ENCODE data around the gene FRMPD4.
A peak's percentile ranks its signal among the peaks of the same experiment; 100 is the strongest.

Gene FRMPD4

DNA sequence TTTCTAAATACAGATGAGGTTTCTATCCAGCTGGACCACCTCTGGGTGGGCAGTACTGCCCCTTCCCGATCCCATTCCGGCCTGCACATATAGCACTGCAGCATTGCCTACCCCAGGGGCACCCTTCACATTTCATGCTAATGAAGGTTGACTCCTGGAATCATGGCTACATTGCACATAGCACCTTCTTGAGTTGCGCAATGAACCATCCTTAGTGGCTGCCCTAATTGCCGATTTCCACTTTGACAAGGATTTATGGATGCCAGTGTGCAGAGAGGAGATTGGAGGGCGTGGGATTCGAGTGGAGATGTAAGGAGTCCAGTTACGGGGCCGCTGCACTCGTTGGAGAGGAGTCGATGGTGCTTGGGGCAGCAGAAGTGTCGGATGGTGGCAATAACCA is 229.0 kb downstream of the FRMPD4 start:
- no peak for DNase-seq (ENCODE audit: low read depth)

DNA sequence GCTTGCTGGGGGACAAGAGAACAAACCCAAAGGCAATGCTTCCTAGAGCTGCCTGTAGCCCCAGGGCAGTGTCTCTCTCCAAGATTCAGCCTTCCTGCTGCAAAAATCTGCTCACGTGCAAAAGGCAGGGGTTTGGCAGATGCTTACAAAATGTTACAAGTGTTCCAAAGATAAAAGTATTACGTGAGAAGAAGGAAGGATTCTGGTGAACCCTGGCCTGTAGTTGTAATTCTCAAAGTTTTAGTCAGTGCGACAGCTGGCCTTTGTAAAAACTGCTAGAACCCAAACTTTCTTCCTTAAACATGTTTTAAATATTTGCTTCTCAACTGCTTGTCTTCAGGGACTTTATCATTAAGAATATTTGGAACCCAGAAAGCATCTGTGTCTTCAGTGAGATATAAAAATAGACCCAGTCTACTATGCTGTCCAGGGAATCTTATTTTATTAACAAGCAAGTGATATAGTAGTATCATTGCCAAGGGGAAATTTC is 232.3 kb downstream of the FRMPD4 start:
- DNase-seq (ENCODE audit: low read depth) = peak; percentile 82

- DNase-seq (ENCODE audit: low read depth) = no peak
These were observed 233.8 kb downstream of the FRMPD4 start for GRCh38 chrX:12372111-12372510.

GRCh38 chrX:12374286-12374685 is 236.0 kb downstream of the FRMPD4 start:
- no peak for DNase-seq (ENCODE audit: low read depth)

- DNase-seq (ENCODE audit: low read depth) = no peak
These were observed 240.0 kb downstream of the FRMPD4 start for GRCh38 chrX:12378253-12378652.

DNA sequence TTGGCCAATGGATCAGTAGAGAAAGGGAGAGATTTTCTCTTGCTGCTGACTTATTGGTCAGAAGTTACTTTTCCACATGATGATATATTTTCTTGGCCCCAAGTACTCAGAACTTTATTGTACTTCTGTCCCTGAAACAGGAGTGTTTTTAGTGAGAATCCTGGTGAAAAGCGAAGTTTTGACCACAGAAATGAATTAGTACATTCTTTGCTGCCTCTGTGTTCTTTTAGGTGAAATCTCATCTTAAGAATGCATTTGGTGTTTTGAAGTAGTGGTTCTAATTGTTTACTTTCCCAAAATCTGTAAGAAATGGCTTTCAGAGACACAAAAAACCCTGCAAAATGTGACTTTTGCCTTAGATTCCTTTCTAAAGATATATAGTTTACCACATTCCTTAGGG is 240.4 kb downstream of the FRMPD4 start:
- no peak for DNase-seq (ENCODE audit: low read depth)

- no peak for DNase-seq (ENCODE audit: low read depth)
These were observed 241.4 kb downstream of the FRMPD4 start for GRCh38 chrX:12379671-12380070.

DNA sequence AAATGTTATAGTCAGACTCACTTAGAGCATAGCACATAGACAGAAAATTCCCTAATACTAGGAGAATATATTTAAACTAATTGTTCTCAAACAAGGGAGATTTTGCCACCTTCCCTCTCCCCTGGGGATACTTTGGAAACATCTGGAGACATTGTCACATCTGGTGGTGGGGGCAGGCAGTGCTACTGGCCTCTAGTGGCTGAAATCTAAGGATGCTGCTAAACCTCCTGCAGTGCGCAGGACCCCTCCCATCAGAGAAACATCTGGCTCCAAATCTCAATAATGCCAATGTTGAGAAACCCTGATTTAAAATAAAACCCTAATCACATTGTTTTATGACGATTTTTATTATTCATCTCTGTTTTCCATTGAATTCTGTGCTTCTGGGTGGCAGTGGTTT is 244.9 kb downstream of the FRMPD4 start:
- DNase-seq (ENCODE audit: low read depth) = no peak

- DNase-seq (ENCODE audit: low read depth) = peak; percentile 49
These were observed 252.0 kb downstream of the FRMPD4 start for GRCh38 chrX:12390301-12390700.

GRCh38 chrX:12396584-12396983 is 258.3 kb downstream of the FRMPD4 start:
- no peak for DNase-seq (ENCODE audit: low read depth)

- no peak for DNase-seq (ENCODE audit: low read depth)
These were observed 261.9 kb downstream of the FRMPD4 start for GRCh38 chrX:12400218-12400617.

- DNase-seq (ENCODE audit: low read depth) = no peak
These were observed 263.0 kb downstream of the FRMPD4 start for GRCh38 chrX:12401252-12401651.

DNA sequence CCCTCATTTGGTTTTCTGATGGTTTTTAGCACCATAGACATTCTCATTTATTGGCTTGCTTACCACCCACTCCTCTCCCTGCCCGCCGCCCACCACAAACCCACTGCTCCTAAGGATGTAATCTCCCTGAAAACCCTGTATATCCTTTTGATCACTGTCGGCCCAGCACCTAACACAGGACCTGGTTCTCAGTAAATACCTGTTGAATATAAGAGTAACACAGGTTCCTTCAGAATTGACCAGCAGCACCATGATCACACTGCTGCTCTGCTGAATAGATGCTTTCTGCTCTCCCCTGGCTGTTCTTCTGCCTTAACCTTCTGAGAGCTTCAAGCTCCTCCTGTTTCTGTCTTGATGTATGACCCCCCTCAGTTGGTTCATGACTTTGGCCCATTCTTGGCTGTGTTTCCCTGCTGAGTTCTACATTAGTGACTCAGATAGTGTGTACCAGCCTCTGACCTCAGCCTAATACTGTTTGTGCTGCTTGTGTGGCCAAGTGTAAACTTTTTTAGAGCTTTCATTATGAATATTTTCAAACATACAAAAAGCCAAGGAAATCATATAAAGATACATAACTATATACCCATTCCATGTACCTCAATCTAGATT is 265.3 kb downstream of the FRMPD4 start:
- no peak for DNase-seq (ENCODE audit: low read depth)

DNA sequence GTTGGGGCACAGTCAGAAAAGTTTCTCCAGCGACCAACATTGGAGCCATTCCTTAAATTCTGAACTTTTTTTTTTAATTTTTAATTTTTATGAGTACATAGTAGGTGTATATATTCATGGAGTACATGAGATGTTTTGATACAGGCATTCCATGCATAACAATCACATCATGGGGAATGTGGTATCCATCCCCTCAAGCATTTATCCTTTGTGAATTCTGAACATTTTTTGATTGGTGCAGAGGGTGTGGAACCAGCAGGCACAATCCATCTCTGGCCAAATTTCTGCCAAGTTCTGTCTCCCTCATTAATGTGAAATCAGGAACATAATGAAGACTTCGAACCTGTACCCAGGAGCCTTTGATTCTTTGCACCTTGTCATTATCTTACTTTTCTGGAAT is 267.0 kb downstream of the FRMPD4 start:
- no peak for DNase-seq (ENCODE audit: low read depth)

DNA sequence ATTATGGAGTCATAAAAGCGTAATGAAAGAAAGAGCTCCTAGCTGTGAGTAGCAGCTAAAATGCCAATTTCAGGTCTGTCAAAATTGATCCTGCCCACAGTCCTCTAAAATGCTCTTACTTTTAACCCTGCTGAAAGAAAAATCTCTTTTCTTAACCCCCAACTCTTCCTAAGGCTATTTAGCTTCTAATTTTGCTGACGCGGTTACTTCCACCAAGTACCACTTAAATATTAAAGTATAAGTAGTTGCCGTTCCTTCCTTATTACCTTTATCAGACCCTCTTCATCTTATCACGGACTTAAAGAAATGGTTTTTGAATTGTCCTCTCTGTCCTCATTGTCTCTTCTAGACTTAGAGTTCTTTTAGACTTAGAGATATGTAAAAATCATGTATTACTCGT is 272.2 kb downstream of the FRMPD4 start:
- no peak for DNase-seq (ENCODE audit: low read depth)

DNA sequence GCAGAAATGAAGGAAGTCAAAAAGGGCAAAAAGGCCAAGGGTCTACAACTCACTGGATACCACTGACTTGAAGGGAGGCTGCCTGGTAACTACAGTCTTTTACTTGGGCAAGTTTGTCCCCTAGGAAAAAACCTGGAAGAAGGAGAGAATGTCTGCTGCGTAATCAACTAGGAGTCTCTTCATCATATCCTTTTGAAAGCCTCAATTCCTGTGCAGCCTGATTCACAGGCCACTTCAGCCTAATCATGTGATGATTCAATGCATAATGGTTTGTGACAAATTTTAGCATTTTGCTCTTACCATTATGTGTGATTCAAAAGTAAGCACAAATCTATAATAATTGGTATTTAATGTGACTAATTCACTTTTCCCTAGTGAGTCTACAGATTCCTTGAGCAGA is 273.6 kb downstream of the FRMPD4 start:
- no peak for DNase-seq (ENCODE audit: low read depth)

GRCh38 chrX:12412561-12412960 is 274.3 kb downstream of the FRMPD4 start:
- DNase-seq (ENCODE audit: low read depth) = no peak

DNA sequence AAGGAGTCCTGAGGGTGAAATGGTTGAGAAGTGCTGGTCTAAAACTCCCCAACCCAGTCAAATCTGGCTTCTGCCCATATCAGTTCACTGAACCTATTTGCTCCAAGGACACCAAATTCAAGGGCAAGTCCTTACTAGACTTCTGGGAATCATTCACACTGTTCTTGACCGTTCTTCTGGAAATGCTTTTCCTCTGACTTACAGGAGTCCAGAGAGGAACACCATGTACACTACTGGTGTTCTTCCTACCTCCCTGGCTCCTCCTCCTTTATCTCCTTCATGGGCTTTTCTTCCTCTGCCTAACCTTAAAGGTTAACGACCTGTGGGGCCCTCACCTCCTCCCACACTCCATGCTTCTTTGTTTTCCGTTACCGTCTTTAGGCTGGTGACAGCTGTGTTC is 281.3 kb downstream of the FRMPD4 start:
- DNase-seq (ENCODE audit: low read depth) = no peak

DNA sequence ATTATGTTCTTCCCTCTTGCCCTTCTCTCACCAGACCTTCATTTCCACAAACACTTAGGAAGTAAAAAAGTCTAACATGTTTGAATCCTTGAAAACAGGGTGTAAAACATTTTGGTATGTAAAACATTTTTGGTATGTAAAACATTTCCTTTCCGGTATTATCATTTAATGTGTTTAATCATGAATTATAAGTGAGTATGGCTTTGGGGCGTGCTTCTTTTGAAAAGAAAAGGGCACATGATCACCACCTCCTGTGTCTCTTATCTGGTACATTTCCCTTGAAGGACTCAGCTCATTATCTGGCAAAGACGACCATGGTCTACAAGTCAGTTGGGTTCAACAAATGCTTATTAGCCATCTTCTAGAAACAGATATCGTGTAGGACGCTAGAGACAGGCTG is 283.6 kb downstream of the FRMPD4 start:
- DNase-seq (ENCODE audit: low read depth) = no peak

GRCh38 chrX:12423346-12423745 is 285.1 kb downstream of the FRMPD4 start:
- DNase-seq (ENCODE audit: low read depth) = no peak

DNA sequence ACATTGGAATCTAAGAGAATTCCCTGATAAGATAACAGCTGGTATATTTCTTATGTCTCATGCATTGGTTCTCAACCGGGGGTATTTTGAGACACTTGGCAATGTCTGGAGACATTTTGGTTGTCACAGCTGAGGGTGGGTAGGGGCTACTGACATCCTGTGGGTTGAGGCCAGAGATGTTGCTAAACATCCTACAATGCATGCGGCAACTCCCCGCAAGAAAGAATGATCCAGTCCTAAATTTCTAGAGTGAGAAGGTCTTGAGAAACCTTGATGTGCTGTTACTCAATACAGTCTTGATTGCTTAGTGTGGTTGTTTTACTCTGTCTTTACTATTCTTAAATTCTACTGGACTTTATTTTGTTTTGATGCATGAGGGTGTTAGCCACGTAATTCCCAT is 287.2 kb downstream of the FRMPD4 start:
- DNase-seq (ENCODE audit: low read depth) = no peak

DNA sequence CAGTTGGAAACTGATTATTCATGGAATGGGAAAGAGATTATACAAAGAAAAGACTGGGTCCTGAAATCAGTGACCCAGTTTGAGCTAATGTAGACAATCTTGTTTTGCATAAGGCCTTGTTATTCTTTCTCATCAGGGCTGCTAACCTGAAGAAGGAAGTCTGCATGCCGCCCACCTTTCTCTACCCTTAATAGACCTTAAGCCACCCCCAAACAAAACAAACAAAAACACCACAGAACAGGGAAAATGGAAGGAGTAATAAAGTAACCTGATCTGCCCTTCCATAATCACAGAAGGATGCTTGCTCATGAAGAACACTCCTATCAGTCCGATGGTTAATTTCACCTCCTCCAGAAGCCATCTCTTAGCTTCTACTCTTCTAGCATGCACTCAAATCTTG is 288.1 kb downstream of the FRMPD4 start:
- no peak for DNase-seq (ENCODE audit: low read depth)

DNA sequence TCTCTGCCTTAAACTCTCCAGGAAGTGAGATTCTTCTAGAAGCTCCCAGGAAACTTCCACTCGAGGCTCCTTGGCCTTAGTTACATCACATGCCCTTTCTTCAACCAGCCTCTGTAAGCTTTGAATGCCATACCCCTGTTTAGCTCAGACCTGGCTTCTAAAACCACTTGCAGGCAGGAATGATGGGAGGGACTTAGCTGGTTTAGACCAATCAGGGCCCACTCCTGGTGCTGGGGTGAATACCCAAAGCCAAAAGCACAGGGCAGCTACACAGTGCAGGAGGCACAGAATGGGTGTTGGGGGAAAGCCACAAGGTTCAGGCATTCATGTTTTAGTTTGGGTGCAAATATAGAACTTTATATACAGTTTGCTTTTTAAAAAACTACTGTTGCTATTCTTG is 296.2 kb downstream of the FRMPD4 start:
- DNase-seq (ENCODE audit: low read depth) = no peak

DNA sequence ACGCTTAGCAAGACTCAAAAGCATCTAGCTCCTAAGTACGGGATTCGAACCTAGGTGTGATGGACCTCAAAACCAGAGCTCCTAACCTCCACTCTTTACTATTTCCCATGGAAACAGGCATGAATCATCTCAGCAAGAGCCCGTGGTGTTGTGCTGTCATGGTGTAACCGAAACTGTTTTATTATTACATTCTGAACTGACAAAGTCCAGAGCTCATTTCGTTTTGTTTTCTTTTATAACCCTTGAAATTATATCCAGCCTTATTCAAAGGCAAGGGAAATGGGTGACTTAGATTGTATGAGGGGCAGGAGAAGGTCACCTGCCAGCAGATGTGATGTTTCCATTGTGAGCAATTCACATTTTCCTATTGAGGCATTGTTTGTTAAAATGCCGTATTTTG is 301.1 kb downstream of the FRMPD4 start:
- DNase-seq (ENCODE audit: low read depth) = no peak

DNA sequence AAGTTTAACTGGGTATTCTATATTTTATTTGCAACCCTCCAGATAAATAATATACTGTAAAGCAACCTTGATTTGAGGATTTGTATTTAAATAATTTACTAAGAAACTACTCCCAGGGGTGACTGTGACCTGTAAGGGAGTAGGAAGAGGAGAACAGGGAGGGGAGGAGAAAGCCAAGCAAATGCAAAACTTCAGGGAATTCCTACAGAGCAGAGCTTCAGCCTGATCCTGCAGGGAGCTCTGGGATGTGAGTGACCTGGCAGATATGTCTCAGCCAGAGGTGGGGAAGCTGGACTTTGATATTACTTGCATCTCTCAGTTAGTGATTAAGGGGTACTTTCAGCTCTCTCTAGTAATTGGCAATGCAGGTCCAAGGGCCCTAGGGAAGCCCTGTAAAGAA is 302.0 kb downstream of the FRMPD4 start:
- no peak for DNase-seq (ENCODE audit: low read depth)
